MM.1S (cell line): Measurements from ENCODE around the gene SIX3.

ENCODE experiments used
- DNase-seq: peaks from one replicate; pipeline ENCODE4 v3.0.0-alpha.2; 2015
- H2AFZ ChIP-seq: fragments of 300-600 bp; sonication (generic); 2 replicates; pipeline ENCODE4 v1.6.0; 2016; ENCODE audit warnings: antibody characterized with exemption, low read length
- H3F3A ChIP-seq: fragments of 300-600 bp; sonication (generic); 2 replicates; pipeline ENCODE4 v1.6.1; 2016; ENCODE audit warnings: mild to moderate bottlenecking, antibody characterized with exemption, low read length, moderate library complexity, mixed read lengths; ENCODE audit not compliant: insufficient read depth
- H3K27ac ChIP-seq: fragments of 300-600 bp; sonication (generic); 2 replicates; pipeline ENCODE4 v1.5.1; 2016; ENCODE audit warnings: mild to moderate bottlenecking, low read length
- H3K27me3 ChIP-seq: fragments of 300-600 bp; sonication (generic); replicated peaks from 2 replicates; pipeline ENCODE4 v1.6.0; 2016; ENCODE audit warnings: low read length; ENCODE audit not compliant: insufficient read depth
- H3K36me3 ChIP-seq: fragments of 300-600 bp; sonication (generic); replicated peaks from 2 replicates; pipeline ENCODE4 v1.6.1; 2016; ENCODE audit warnings: mild to moderate bottlenecking, low read length, mixed read lengths; ENCODE audit not compliant: insufficient read depth
- H3K4me1 ChIP-seq: fragments of 300-600 bp; sonication (generic); 2 replicates; pipeline ENCODE4 v1.6.1; 2016; ENCODE audit warnings: low read length, mixed read lengths
- H3K4me2 ChIP-seq: fragments of 300-600 bp; sonication (generic); 2 replicates; pipeline ENCODE4 v1.6.0; 2016; ENCODE audit warnings: low read depth, low read length
- H3K4me3 ChIP-seq: fragments of 300-600 bp; sonication (generic); 2 replicates; pipeline ENCODE4 v1.5.1; 2016; ENCODE audit warnings: low read length, mixed read lengths
- H3K79me2 ChIP-seq: fragments of 300-600 bp; sonication (generic); 2 replicates; pipeline ENCODE4 v1.6.1; 2016; ENCODE audit warnings: mixed run types, low read length, mixed read lengths
- H3K9ac ChIP-seq: fragments of 300-600 bp; sonication (generic); 2 replicates; pipeline ENCODE4 v1.6.1; 2016; ENCODE audit warnings: low read length, mixed read lengths
- H3K9me2 ChIP-seq: fragments of 300-600 bp; sonication (generic); replicated peaks from 2 replicates; pipeline ENCODE4 v1.6.1; 2016; ENCODE audit warnings: mild to moderate bottlenecking, low read length, mixed read lengths; ENCODE audit not compliant: insufficient read depth
- H3K9me3 ChIP-seq: fragments of 300-600 bp; sonication (generic); replicated peaks from 2 replicates; pipeline ENCODE4 v1.6.1; 2016; ENCODE audit warnings: mild to moderate bottlenecking, low read length, mixed read lengths; ENCODE audit not compliant: insufficient read depth
- H4K20me1 ChIP-seq: fragments of 300-600 bp; sonication (generic); 2 replicates; pipeline ENCODE4 v1.6.1; 2016; ENCODE audit warnings: mild to moderate bottlenecking, low read length, moderate library complexity, mixed read lengths; ENCODE audit not compliant: insufficient read depth
- EZH2 ChIP-seq: fragments of 300-600 bp; sonication (generic); optimal IDR thresholded peaks from 2 replicates; pipeline ENCODE3; 2017; ENCODE audit warnings: low read depth, mild to moderate bottlenecking, antibody characterized with exemption, low read length, mixed read lengths
- EZH2phosphoT487 ChIP-seq: fragments of 300-600 bp; sonication (generic); IDR thresholded peaks from 2 replicates; pipeline ENCODE4 v1.6.1; 2018; ENCODE audit warnings: antibody characterized with exemption, low read length
- TF ChIP-seq, protein P1 (sequence below): fragments of 300-600 bp; sonication (generic); IDR thresholded peaks from 2 replicates; pipeline ENCODE4 v1.5.1; 2016; ENCODE audit warnings: antibody characterized with exemption, low read length, mixed read lengths

The SIX3 gene

DNA sequence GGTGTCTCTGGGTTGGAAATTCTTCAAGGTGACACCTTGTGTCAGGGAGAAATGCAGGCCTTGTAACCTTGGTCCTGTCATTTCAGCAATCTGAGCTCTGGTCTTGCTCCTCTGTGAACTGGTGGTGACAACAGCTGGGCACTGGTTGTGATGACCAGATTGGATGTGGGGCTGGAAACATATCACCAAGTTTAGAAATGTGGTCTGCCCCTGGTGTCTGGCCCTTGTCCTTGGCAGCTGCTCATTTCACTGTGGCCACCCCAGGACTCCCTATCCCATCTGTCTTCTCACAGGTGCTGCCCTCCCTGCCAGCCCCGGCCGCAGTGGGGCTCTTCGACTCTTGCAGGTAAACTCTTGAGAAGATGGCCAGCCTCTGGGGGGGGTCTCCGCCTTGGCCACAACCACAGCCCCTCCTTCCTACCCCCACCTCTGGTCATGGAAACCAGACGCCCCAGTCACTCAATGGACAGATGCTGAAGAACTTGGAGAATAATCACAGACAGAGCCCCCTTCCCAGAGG lies 20.7 kb downstream of the SIX3 start:
- no peaks in the 10 kb centered on the region for H3F3A ChIP-seq
- no peaks in the 10 kb centered on the region for H3K4me1 ChIP-seq
- DNase-seq: no peak
- no peak overlapping the region for H3K4me3 ChIP-seq
- H3K9ac ChIP-seq: no peak overlapping the region
- H3K4me2 ChIP-seq: no peak overlapping the region
- TF ChIP-seq EZH2phosphoT487 (no peak), EZH2 (no peak)
- TF ChIP-seq, protein P1, sequence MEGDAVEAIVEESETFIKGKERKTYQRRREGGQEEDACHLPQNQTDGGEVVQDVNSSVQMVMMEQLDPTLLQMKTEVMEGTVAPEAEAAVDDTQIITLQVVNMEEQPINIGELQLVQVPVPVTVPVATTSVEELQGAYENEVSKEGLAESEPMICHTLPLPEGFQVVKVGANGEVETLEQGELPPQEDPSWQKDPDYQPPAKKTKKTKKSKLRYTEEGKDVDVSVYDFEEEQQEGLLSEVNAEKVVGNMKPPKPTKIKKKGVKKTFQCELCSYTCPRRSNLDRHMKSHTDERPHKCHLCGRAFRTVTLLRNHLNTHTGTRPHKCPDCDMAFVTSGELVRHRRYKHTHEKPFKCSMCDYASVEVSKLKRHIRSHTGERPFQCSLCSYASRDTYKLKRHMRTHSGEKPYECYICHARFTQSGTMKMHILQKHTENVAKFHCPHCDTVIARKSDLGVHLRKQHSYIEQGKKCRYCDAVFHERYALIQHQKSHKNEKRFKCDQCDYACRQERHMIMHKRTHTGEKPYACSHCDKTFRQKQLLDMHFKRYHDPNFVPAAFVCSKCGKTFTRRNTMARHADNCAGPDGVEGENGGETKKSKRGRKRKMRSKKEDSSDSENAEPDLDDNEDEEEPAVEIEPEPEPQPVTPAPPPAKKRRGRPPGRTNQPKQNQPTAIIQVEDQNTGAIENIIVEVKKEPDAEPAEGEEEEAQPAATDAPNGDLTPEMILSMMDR: no peak
- no peak overlapping the region for H2AFZ ChIP-seq
- H3K9me2 ChIP-seq: no peaks in the 10 kb centered on the region
- H3K36me3 ChIP-seq: no peaks in the 10 kb centered on the region
- no peaks in the 10 kb centered on the region for H3K27me3 ChIP-seq
- no peaks in the 10 kb centered on the region for H3K79me2 ChIP-seq
- H4K20me1 ChIP-seq: no peaks in the 10 kb centered on the region
- no peak overlapping the region for H3K27ac ChIP-seq
- H3K9me3 ChIP-seq: no peaks in the 10 kb centered on the region

GRCh38 chr2:44964752-44965236 lies 23.3 kb downstream of the SIX3 start:
- DNase-seq: no peak
- Histone ChIP-seq H3K9me2 (no peaks in the 10 kb centered on the region), H3K4me2 (no peak overlapping the region), H3K27me3 (no peaks in the 10 kb centered on the region), H4K20me1 (no peaks in the 10 kb centered on the region), H3K27ac (no peak overlapping the region), H3K4me3 (no peak overlapping the region), H2AFZ (no peak overlapping the region), H3K9me3 (no peaks in the 10 kb centered on the region), H3K4me1 (no peaks in the 10 kb centered on the region), H3K9ac (no peak overlapping the region), H3K36me3 (no peaks in the 10 kb centered on the region), H3K79me2 (no peaks in the 10 kb centered on the region), H3F3A (no peaks in the 10 kb centered on the region)
- TF ChIP-seq, protein P1: no peak
- TF ChIP-seq EZH2phosphoT487 (no peak), EZH2 (no peak)

DNA sequence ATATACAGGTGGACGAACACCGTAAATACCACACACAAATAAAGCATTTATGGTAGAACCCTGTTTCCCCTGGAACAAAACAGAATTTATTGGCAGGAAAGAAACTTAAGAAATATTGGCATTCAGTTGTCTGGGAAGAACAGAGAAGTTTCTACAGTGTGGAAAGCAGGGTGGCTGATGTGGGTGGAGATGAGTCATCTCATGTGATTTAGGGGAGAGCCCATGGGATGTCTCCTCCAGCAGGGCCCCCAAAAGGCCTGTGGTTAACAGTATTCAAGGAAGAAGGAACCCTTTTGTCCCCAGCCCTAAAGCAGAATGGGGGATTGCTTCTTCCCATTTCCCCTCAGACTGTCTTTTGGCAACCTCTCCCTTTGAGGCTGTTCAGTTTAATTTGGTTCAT lies 24.2 kb downstream of the SIX3 start:
- TF ChIP-seq, protein P1: no peak
- TF ChIP-seq EZH2 (no peak), EZH2phosphoT487 (no peak)
- Histone ChIP-seq H3K4me3 (no peak overlapping the region), H3F3A (no peaks in the 10 kb centered on the region), H3K4me2 (no peak overlapping the region), H3K36me3 (no peaks in the 10 kb centered on the region), H3K79me2 (no peaks in the 10 kb centered on the region), H2AFZ (no peak overlapping the region), H3K9me2 (no peaks in the 10 kb centered on the region), H3K27ac (no peak overlapping the region), H3K9me3 (no peaks in the 10 kb centered on the region), H4K20me1 (no peaks in the 10 kb centered on the region), H3K9ac (no peak overlapping the region), H3K27me3 (no peaks in the 10 kb centered on the region), H3K4me1 (no peaks in the 10 kb centered on the region)
- no peak for DNase-seq
